GM21381 (cell line): ENCODE data around the gene FGF2.
A peak's percentile ranks its signal among the peaks of the same experiment; 100 is the strongest.

ENCODE experiments used
- ATAC-seq: cut with Tn5 transposase; IDR thresholded peaks from one replicate; pipeline ENCODE4 v1.9.1; 2021; ENCODE audit warnings: mild to moderate bottlenecking, moderate library complexity; ENCODE audit not compliant: unreplicated experiment

Gene FGF2

DNA sequence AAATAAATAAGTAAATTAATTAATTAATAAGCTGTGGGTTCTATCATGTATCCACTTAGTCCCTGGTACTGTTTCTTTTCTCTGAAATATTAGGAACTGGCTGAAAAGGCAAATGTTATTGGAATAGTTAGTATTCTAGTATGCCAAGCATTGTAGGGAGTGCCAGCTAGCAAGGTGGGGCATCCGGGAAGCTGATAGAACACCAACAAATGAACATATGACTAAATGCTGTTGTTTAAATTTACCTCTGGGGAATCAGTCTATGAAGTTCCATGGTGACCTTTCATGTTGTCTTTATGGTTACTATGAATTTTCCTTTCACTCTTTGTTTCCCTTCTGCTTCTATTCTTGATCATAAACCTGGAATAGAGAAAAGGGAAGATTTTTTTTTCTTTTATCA, 63.1 kb downstream of the FGF2 start:
- no peak for ATAC-seq

DNA sequence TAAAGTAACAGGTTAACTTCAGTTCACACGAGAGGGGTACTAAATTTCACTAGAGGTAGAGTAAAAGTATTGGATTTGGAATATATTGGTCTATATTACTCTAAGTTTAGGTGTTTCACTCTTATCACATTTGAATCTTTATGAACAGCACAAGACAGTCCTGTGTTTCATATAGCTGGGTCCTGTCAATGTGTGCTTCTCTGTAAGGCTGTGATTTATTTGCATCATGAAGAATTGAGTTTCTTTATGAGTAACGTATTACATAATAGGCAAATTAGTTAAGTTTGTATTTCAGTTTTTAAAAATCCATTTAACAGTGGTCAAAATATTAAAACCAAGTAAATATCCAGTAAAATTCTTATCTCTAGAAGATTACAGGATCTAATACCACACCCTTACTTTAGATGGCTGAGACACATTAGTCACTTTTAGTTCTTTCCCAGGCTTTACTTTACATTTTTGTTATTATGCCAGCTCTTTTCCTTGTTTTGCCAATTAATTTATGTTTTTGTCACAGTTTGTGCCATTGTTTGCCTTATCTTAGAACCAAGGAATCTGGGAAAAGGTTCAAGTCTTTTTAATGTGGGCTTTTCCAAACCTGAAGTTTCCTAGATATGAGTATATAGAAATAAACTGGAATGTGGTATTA, 63.6 kb downstream of the FGF2 start:
- no peak for ATAC-seq

DNA sequence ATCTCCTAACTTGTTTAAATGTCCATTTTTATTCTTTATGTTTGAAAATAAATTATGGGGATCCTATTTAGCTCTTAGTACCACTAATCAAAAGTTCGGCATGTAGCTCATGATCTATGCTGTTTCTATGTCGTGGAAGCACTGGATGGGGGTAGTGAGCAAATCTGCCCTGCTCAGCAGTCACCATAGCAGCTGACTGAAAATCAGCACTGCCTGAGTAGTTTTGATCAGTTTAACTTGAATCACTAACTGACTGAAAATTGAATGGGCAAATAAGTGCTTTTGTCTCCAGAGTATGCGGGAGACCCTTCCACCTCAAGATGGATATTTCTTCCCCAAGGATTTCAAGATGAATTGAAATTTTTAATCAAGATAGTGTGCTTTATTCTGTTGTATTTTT, 68.2 kb downstream of the FGF2 start:
- no peak for ATAC-seq

- no peak for ATAC-seq
These were observed 68.8 kb downstream of the FGF2 start for GRCh38 chr4:122895336-122895995.

DNA sequence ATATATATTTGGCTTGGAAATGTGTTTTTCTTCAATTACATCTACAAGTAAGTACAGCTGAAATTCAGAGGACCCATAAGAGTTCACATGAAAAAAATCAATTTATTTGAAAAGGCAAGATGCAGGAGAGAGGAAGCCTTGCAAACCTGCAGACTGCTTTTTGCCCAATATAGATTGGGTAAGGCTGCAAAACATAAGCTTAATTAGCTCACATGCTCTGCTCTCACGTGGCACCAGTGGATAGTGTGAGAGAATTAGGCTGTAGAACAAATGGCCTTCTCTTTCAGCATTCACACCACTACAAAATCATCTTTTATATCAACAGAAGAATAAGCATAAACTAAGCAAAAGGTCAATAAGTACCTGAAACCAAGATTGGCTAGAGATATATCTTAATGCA, 69.6 kb downstream of the FGF2 start:
- ATAC-seq: no peak

- no peak for ATAC-seq
These were observed 71.9 kb downstream of the FGF2 start for GRCh38 chr4:122898370-122899150.

- ATAC-seq: no peak
These were observed 73.1 kb downstream of the FGF2 start for GRCh38 chr4:122899682-122900081.

- no peak for ATAC-seq
These were observed 73.7 kb downstream of the FGF2 start for GRCh38 chr4:122900314-122900713.

GRCh38 chr4:122901247-122902010, 74.8 kb downstream of the FGF2 start:
- ATAC-seq: no peak

DNA sequence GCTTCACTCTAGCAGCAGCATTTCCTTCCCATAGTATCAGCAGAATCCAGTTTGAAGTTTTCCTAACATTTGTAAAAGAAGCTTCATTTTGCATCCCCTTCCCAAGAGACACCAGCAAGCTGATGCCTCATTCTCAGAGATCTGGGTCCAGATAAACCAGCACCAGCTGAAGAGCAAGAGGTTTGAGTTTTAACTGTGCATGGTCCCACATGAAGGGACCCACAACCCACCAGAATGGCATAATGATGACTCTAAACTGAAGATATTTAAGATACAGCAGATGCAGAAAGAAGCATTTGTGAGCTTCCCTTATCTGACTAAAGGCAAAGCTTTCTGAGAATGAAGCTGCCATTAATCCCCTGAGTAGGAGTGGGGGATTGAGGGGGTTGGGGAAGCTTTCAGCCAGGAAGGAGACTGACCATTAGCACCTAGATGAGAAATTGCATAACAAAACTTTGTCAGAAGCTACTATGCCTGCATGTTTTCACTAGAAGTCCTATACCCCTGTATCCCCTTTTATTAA, 77.2 kb downstream of the FGF2 start:
- no peak for ATAC-seq

GRCh38 chr4:122906859-122907305, 80.3 kb downstream of the FGF2 start:
- ATAC-seq: no peak

GRCh38 chr4:122908223-122908622, 81.6 kb downstream of the FGF2 start:
- ATAC-seq: no peak

DNA sequence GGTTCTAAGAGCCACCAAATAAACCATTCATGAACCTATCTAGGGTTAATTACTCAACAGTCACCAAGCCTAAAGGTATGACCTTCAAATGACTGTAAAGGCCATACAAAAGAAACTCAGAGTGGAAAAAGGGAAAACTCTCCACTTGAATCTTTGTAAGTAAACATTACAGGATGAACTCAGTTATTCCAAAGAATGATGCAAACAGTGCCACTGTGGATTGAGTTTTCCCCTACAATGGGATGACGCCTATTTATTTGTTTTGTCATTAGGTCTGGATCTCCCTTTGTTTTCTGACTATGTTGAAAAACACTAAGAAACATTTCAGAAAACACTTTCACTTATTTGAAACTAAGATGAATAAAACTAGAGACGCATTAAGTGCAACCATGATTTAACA, 83.1 kb downstream of the FGF2 start:
- no peak for ATAC-seq

- ATAC-seq: no peak
These were observed 85.0 kb downstream of the FGF2 start for GRCh38 chr4:122911588-122911987.

DNA sequence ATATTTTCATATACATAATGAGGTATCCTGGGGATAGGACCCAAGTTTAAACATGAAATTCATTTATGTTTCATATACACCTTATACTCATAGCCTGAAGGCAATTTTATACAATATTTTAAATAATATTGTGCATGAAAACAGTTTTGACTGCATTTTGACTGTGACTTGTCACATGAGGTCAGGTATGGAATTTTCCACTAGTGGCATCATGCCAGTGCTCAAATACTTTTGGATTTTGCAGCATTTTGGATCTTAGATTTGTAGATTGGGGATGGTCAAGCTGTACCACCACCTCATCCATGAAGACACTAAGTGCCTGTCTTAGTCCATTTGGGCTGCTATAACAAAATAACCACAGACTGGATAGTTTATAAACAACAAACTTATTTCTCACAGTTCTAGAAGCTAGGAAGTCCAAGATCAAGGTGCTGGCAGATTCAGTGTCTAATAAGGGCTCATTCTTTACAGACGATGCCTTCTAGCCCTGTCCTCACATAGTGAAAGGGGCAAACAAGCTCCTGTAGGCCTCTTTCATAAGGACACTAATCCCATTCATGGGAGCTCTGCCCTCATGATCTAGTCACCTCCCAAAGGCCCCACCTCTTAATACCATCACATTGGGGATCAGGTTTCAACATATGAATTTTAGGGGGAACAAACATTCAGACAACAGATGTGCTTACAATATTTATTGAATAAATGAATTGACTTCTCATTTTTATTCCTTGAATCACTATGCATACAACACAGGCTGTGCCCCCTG, 86.4 kb downstream of the FGF2 start:
- ATAC-seq: no peak

- peak; percentile 81 for ATAC-seq
These were observed 87.8 kb downstream of the FGF2 start for GRCh38 chr4:122914292-122914904.

DNA sequence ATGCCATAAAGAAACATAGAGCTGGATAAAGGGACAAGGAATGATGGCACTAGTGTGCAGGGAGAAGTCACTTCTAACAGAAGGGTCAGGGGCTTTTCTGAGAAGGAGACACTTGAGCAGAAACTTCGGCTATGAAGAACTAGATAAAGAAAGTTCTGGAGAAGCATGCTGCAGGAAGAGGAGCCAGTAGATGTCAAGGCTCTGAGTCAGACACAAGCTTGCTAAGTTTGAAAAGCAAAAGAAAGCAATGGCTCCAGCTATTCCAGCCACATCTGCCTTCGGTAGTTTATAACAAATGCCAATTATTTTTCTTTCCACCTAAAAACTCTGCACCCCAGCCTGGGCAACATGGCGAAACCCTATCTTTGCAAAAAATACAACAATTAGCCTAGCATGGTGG, 88.3 kb downstream of the FGF2 start:
- no peak for ATAC-seq

- no peak for ATAC-seq
These were observed 91.1 kb downstream of the FGF2 start for GRCh38 chr4:122917731-122918130.

DNA sequence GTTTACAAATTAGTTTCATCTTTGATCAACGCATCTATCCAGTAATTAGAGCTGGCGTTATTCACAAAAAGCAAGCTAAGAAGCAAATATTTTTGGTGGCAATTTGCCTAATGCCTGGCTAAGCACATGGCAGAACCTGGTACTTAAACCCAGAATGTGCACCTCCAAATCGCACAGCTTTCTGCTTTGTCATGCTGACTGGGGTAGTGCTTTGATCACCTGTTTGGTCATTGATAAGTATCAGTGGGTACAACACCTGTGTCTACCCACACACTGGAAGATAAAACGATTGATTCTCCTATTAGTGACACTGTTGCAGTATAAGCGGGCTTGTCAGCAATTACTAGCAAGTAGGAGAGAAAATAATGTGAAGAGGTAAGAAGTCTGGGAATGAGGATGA, 93.8 kb downstream of the FGF2 start:
- no peak for ATAC-seq

- ATAC-seq: no peak
These were observed 94.7 kb downstream of the FGF2 start for GRCh38 chr4:122921300-122921699.
